Measurements from ENCODE around the gene EXD3. TPM values are rescaled to one million over a fixed set of nuclear protein-coding genes. Genes with fewer than 3 reads are reported as not detected.

EXD3 gene
- total and polyA plus RNA-seq, 2 of the 4 experiments (the other 2 are of a cell fraction) = 1.1 to 7.4 TPM

DNA sequence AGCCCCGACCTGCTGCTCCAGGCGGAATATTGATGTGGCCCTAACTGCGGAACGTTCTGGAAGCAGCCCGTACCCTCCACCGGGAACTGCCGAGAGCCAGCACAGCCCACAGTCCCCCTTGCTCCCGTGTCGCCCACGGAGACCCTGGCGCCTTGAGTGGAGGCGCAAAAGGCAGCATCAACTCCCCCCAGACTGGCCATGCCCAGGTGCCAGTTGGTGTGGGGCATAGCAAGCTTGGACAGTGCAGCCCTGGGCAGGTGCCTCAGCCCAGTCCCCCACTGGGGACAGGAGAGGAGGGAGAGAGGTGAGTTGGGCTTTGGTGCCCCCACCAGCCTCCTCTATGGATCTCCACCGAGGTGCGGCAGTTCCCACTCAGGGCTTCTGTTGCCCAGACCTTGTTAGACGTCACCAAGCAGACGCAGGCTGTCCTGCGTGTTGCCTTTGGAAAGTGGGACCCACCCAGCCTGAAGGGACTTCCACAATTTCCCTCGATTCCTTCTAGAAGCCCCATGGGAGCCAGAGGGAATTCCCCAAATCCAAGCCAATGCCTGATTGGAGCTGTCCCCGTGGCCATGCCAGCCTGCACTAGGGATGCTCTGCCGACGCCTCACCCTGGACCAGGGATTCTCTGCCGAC, 101.1 kb downstream of the EXD3 start:
- no peak overlapping the region for H2BK20ac ChIP-seq (ENCODE audit: low read depth, low read length)
- H3K56ac ChIP-seq (ENCODE audit: extremely low read depth, insufficient read depth, low read length) = no peak overlapping the region
- no peak for TF ChIP-seq MAZ (IDR thresholded peaks at IDR 0.05; ENCODE audit: borderline replicate concordance, low read depth, low read length)
- no TSS peak for BruUV-seq (replicated peaks)
- no peaks in the 10 kb centered on the region for H4K20me1 ChIP-seq (ENCODE audit: insufficient read depth, low read length)
- no peak overlapping the region for H3K9ac ChIP-seq (ENCODE audit: low read depth, low read length)
- no peak overlapping the region for H2BK120ac ChIP-seq (ENCODE audit: low read depth, low read length)
- CTCF ChIA-PET = no interaction called here
- no peak overlapping the region for H3K27ac ChIP-seq (ENCODE audit: insufficient read depth, low read length)
- no peak for ATAC-seq (ENCODE audit: low read depth)
- no peak overlapping the region for H2BK15ac ChIP-seq (ENCODE audit: low read depth, low read length)
- no peak overlapping the region for H3K23ac ChIP-seq (ENCODE audit: low read depth, low read length)
- H3K9me3 ChIP-seq (ENCODE audit: control insufficient read depth, insufficient read depth, low read length) = no peaks in the 10 kb centered on the region
- no peak overlapping the region for H2AFZ ChIP-seq (replicated peaks; ENCODE audit: low read length, poor library complexity)
- H4K5ac ChIP-seq (ENCODE audit: low read depth, low read length) = no peak overlapping the region
- intact Hi-C loops (cut with micrococcal nuclease) = no loop called here
- no peak overlapping the region for H3K14ac ChIP-seq (replicated peaks; ENCODE audit: low read depth, low read length)
- H4K8ac ChIP-seq (ENCODE audit: low read depth in 2 of 2, low read length in 2 of 2) = no peak overlapping the region
- H2AK5ac ChIP-seq (ENCODE audit: low read depth, low read length) = no peak overlapping the region
- H3K18ac ChIP-seq (ENCODE audit: low read depth, low read length) = no peak overlapping the region
- H3K4me1 ChIP-seq (ENCODE audit: control insufficient read depth, insufficient read depth, low read length) = no peaks in the 10 kb centered on the region
- no peaks in the 10 kb centered on the region for H3K9me1 ChIP-seq (ENCODE audit: insufficient read depth, low read length)
- H2BK5ac ChIP-seq (ENCODE audit: low read depth, low read length, poor library complexity, severe bottlenecking) = no peak overlapping the region
- dilution Hi-C loops (cut with HindIII; ENCODE audit: low sequenced_read_pairs, unreplicated experiment) = no loop called here
- no peaks in the 10 kb centered on the region for H3K36me3 ChIP-seq (ENCODE audit: control insufficient read depth, insufficient read depth, low read length)
- in situ Hi-C loops (cut with MboI; ENCODE audit: low sequenced_read_pairs) = no loop called here
- no peaks in the 10 kb centered on the region for H3K79me1 ChIP-seq (ENCODE audit: low read depth in 1 of 2, low read length in 2 of 2)
- DNase-seq = no peak
- POLR2A ChIA-PET (ENCODE audit: unreplicated experiment) = no interaction called here
- H3K27me3 ChIP-seq (ENCODE audit: control insufficient read depth, insufficient read depth, low read length) = no peaks in the 10 kb centered on the region; the same call in 1 of the 2 replicates
- no peak overlapping the region for H3K4me3 ChIP-seq (ENCODE audit: insufficient read depth, low read depth, low read length)
- WGBS, 2 experiments (ENCODE audit: extremely low coverage in 2 of 2, insufficient read length in 1 of 2) = 96% methylated on average over 11 of the region's 22 CpGs; no CpG with 5 or more reads in 1 of the 2 experiments
- H3K4me2 ChIP-seq (ENCODE audit: low read depth, low read length) = no peak overlapping the region
- H4K91ac ChIP-seq (ENCODE audit: insufficient read depth, low read depth, low read length) = no peak overlapping the region
- H3K4ac ChIP-seq (ENCODE audit: low read depth, low read length) = no peak overlapping the region
- H2AK9ac ChIP-seq (replicated peaks; ENCODE audit: low read depth, low read length, poor library complexity) = no peak overlapping the region

Measured in IMR-90 (cell line).